Activated CD4-positive, CD25-positive, alpha-beta regulatory T cell treated with anti-CD3 and anti-CD28 coated beads, Interleukin-2, amount 50 U/mL, for 16 hours (primary cell): ENCODE data around the gene SOAT2.
A peak's percentile ranks its signal among the peaks of the same experiment; 100 is the strongest.

Experiments used
- DNase-seq: peaks from one replicate; pipeline ENCODE4 v3.0.0-alpha.2; 2020; ENCODE audit warnings: low read depth, low spot score

SOAT2 gene

DNA sequence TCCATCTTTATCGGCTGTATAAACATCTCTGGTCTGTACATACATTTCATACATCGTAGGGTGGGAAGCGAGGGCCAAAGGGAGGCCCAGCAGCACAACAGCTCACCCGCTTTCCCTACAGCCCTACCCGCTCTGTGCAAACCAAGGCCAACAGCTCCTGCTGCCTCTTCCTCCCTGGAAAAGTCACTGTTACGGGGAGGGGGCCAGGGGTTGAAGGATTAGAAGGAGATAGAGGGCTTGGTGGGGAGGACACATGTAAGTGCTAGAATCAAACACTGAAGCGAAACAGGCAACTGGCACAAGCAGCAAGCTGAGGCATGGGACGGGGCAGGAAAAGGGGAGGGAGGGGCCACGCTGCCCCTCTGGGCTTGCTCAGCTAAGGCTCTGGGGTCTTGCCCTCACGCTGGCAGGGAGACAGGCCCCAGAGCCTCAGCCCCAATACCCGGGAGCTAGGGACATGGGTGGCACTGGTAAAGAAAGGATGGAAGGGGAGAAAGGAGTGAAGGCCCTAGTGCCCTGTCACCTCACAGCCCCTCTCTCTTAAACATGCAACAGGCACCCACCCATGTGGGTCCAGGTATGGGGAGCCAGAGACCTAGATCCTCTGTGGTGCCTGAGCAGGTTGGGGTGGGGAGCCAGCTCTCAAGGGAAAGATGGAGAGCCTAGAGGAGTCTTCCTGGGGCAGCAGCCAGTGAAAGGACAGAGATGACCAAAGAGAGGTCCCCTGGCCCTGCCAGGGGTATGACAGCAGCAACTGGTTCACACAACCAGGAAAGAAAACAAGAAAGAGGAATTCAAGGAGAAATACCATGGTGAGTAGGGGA is 38.5 kb upstream of the SOAT2 start:
- DNase-seq, result no peak

DNA sequence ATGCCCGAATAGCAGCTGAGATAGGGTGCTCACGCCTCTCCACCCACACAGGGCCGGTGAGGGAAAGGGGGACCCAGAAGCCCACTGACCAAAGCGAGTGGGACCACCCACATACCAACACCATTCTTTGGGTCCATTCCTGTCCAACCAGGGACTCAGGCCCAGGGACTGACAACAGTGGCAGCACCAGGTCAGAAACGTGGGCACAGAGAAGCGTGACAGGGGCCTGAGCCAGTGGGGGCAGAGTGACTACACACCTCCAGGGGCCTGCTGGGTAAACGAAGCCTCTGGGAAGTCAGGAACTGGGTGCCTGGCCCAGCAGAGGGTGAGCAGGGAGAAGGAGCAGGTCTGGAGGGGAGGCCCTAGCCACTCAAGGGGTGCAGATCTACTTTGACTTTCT is 37.8 kb upstream of the SOAT2 start:
- no peak for DNase-seq

DNA sequence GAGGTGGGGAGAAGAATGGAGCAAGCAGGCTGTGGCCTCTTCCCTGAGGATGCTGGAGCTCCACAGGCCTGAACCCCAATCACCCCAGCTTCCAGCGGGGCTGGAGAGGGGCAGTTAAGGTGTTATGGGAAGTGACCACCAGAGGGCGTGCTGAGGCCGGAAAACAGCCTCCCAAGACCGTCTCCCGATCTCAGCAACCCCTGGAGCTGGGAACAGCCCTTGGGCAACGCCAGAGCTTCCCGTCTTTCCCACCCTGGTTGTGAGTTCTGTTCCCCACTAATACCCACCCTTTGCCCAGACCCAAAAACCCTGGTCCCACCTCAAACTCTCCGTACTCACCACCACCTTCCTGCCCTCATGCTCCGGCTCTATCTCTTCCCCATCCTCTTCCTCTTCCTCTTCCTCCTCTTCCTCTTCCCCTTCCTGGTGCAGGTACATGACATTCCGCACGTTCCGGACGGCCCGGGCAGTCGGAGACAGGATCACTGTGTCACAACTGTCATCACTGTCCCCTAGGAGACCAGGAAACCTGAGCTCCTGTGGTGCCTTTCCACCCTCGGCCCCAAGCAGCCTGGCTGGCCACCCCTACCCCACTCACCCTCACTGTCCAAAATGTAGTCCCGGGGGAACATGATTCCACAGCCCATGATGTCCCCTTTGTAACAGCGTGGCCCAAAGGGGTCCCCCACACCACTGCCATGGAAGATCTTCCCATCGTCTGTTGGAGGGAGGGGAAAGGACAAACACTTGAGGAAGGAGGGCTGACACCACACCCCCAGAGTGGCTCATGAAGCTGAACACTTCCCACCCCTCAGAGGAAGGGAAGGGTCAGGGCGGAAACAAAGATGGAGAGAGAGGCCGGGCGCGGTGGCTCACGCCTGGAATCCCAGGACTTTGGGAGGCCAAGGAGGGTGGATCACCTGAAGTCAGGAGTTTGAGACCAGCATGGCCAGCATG is 37.0 kb upstream of the SOAT2 start:
- peak; percentile 42 for DNase-seq

DNA sequence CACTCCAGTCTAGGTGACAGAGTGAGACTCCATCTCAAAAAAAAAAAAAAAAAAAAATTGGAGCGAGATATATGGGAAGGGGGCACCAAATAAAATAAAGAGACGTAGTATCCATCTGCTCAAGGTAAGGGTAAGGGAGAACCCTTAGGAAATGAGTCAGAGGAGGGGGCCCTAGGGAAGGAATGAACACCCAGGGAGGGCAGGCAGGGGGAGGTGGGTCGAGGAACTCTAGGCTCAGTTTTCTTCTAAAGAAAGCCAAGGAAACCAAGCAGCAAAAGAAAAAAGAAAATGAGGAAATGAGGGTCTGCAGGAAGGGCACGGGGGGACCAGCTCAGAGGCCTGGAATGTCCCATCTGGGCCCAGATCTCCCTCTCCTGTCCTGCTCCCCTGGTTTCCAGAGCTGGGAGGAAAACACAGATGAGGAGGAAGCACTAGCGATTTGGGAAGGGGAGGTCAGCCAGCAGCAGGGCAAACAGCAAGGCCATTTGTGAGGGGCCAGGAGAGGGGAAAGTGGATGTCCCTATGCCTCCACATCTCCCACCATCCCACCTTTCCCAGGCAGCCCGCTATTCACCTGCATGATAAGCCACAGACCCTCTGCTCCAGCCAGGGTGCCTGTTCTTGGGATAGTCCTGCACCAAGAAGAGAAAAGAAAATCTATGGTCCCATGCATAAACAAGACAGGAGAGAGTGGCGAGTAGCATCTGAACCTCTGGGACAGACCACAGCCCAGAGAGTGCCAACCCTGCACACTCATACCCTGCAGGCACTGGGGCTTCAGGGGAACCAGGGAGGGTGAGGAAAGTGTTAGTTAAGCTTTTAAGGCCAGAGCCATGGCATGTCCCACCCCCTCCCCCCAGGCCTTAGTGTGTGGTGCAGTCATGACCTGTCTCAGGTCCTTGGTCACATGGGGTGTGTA is 36.0 kb upstream of the SOAT2 start:
- no peak for DNase-seq

DNA sequence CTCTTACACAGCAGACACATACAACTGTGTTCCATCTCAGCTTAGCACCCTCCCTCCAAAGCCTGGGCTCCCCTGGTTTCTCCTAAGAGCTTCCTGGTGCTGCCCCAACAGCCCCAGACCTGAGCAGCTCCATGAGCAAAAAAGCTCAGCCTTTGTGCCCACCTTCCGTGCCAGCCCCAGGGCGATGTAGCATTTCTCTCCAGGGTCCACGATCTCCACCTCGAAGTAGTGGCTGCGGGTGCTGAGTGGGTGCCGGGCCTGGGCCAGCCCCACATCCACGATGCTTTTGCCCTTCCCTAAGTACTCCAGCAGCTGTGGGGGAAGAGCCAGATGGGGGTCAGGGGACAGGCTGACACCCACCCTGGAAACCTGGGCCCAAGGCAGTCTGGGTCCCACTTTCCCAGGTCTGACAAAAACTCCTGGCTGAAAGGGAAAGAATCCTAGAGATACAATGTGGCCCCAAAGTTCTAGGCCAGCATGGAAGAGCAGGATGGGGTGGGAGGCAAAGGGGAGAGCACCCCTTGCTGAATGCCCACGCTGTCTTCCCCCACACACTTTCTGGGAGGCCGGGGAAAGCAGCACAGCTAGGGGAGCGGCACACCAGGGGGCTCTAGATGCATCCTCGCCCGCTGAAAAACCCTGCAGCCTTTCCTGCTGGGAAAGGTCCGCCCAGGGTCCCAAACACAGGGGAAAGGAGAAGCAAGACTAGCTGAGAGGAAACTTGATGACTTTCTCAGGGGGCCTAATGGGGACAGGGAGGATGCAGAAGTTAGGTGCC is 35.1 kb upstream of the SOAT2 start:
- no peak for DNase-seq

DNA sequence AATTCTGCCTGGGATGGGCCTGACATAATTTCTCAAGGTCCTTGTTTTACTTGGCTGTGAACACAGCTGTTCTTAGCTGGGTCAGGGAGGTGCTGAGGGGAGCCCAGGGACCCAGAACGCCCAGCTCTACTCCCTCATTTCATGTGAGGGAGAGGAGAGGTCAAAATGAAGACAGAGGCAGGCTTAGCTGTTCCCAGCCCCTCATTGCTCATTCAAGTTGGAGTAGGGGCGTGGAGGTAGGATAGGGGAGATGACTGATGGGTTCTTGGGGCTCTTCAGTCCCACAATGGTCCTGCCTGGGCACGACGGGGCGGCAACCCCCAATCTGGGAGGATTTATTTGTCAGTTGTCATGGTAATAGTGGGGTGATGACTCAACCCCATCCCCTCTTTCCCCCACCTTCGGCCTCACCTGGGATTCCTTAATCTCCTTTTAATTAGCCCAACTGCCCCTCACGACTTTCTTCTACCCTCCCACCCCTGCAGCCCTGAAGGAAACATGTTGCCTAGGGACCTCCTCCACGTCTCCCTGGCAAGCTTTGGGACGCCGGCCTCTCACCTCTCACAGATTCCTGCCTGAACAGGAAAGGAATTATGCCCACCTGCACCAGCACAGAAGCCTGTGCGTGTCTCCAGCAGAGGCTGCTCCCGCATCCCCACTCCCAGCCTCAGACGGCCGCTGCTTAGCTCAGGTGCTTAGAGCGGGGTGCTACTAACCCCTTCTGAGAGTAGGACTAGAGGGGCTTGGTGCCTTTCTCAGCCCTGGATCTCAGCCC is 34.3 kb upstream of the SOAT2 start:
- DNase-seq, result no peak

DNA sequence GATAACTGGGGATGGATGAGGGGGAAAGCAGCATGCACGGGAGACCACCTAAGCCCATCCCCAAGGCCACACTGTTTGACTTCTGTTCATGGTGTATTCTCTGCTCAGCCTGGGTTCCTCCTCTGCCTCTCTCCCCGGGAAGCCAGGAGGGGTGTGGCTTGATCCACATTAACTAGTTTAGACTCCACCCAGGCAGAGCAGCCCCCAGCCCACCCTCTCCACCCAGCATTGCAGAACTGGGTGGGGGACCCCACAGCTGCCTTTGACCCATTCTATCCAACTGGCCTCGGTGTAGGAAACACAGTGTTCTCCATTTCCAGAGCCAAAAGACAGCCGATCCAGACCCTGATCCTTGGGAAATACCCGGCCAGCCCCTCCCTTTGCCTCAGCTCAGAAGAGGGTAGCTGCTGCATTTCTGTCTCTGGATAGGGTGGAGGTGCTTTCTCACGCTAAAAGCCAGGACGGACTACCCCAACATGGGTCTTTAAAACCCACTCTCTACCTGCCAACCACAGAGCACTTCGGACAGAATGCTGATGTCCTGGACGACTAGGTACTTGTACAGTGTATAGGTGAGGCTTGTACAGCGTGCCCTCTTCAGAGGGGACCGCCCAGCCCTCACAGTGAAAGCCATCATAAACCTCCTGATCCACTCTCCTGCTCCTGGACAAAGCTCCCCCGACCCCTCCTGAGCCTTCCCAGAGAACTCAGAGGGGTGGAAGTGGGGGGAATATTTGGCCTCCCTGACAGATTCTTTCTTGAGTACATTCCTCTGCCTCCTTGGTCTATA is 33.5 kb upstream of the SOAT2 start:
- no peak for DNase-seq

DNA sequence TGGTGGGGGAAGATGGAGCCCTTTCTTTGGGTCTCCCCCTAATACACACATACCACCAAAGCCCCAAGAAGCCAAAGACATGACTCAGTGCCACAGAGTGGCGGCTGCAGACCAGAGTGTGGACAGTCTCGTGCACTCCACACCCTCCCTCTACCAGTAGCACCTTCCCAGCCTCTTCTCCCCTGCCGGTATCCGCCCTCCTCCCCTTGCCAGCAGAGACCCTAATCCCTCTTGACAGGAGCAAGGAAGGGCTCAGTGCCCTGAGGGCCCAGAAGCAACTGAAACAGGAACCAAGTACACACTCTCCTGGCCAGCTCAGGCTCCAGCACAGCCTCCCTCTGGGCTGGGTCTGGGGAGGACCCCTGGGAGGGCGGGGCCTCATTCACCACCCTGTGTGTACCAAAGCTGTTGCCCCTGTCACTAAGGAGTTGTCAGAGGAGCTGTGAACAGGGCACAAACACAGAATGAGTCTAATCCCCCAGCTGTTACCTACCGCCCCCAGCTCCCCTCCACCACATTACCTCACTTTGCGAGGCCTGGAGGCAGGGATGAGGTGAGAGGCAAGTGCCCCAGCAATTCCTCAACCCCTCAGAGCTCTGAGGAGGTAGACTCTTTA is 32.3 kb upstream of the SOAT2 start:
- no peak for DNase-seq

DNA sequence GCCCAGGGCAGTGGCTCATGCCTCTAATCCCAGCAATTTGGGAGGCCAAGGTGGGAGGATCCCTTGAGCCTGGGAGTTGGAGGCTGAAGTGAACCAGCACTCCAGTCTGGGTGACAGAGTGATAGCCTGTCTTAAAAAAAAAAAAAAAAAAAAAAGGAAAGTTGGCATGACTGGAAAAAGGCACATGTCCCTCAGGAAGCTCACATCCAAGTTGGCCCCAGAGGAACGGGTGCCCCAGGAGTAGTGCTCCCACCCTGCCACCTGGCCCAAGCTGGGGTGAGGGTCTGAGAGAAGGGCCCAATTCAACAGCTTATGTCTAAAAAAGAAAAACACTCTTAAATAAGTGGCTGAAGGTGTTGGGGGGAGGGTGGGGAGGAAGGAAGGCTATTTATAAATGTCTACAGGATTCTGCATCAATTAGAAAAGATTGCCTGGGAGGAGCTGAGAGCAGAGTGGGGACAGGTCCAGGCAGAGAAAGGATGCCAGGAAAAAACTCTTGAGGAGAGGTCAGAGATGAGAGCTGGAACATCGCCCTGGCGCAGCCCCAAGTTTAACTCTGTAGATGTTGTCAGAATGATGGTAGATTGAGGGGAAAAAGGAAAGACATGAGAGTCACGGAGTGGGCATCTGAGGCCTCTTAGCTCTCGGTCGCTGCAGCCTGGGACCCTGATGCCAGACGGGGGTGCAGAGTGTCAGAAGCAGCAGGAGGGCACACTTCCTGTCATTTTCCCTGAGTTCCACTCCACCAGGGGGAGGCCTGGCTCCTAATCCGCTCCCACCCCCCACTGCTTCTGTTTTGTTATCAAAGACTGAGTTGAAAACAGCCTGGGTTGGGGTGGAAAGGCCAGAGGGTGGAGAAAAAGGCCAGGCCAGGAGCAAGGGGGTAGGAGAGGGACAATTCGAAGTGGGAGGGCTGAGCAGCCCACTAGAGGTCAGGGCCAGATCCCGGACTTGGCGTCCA is 31.4 kb upstream of the SOAT2 start:
- no peak for DNase-seq

DNA sequence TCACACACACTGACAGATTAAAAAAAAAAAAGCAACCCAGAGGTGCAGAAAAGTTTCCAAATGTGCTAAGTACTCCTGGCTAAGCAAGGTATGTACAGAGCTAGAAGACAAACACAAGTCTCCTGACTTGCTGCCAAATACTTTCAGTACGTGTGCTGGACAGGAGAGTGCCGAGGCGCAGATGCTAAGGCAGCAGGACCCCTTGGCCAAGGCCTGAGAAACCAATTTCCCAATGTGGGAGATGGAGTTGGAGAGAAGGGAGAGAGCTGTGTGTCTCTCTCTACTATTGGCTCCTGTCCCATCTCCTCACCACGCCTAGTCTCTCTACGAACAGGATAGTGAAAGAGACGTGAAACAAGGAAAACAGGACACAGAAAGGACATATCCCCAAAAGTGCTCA is 29.4 kb upstream of the SOAT2 start:
- DNase-seq, result no peak

DNA sequence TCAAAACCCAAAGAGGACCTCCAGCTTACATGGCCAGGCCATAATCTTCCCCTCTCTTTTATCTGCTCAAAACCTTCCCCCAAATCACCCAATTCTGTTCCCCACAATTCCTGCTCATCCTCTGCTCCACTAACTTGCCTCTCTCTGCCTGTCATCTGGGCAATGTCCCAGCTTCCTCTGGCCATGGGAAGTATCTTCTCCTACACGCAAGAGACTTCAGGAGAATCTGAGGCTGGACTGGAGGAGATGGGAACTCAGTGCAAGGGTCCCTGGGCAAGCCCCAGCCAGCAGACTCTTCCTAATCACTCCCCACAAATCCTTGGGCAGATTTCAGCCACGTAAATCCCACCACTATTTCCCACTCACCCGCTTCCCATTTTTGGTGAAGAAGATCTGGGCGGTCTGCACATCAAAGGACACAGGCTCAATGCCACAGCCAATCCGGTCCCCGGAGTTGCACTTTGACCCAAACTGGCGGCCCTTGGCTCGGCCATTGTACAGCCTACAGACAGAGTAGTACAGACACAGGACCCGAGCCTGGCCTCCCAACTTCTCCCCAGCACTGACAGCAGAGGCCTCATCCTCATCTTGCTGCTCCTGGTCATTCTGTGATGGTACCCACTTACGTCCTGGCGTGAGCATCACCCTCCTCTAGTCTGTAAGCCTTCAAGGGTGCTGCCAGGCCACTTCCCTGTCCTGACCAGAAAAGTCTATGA is 28.8 kb upstream of the SOAT2 start:
- no peak for DNase-seq

DNA sequence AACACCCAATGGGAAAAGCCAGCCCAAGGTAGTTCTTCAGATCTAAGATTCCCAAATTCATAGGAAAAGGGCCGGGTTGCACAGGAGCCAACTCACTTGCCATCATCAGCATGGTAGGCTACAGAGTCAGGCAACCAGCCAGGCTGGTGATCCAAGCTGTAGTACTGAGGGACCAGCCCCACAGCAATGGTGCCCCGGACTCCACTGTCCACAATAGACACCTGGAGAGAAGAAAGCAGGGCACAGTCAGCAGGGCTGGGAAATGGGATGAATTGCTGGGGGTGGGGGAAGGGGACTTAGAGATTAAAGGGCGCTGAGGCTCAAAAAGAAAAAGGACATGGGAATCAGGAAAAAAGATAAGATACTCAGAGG is 28.3 kb upstream of the SOAT2 start:
- DNase-seq, result no peak

DNA sequence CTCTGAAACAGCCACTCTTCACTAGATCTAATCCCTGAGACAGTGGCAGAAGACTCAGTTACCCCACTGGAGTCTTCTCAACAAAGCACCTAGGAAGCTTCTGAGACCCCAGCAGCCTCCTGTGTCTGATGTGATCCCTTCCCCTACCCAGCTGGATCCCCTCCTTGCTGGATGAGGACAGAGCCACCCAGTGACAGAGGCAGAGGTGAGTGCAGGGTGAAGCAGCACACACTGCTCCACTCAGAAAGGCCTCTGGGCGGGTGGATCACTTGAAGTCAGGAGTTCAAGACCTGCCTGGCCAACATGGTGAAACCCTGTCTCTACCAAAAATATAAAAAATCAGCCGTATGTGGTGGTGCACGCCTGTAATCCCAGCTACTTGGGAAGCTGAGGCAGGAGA is 26.8 kb upstream of the SOAT2 start:
- no peak for DNase-seq

DNA sequence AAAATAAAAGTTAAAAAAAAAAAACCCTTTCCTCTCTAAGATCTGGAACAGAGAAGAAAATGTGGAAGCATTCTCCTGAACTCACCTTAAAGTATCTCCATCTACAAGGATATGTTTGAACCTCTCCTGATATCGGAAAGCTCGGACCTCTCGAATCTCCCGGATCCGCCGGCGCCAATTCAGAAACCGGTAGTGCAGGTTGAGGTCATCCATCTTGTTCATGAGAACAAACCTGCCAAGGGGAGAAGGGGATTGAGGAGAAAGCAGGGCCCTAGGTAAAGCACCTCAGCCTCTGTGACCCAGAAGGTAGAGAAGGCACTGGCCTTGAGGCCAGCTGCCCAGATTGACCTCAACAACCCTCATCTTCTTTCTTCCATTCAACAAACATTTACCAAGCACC is 26.3 kb upstream of the SOAT2 start:
- DNase-seq, result no peak

DNA sequence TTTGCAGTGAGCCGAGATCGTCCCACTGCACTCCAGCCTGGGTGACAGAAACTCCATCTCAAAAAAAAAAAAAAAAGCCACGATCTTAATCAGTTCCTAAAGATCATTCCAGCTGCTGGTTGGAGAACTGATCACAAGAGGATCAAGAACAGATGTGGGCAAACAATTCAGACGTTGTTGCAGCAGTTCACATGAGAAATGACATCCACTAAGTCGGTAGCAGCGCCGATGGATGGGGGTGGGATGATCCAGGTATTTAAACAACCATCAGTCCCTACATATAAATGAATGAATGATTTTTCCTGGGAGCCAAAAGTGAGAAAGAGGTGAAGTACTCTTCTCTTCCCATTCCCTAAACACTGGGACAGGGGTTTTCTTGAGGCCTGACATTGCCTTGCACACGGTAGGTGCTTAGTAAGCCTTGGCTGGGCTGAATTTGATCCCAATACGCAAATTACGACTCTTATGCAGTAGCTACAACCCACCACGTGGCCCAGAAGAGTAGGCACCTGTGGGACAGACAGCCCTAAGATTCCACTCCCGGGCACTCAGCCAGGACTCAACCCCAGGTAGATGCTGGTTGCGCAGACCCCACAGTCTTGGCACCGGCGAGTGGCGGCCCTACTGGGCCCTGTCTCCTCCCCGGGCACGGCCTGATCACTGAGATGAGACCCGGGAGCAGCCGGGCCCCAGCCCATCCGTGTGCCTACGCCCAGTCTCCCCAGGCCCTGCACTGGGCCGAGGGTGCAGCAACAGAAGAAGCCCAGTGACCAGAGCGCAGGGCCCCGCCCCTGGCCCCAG is 24.7 kb upstream of the SOAT2 start:
- no peak for DNase-seq
